Colon (tissue), 2 donors: ENCODE results near the gene CLDN14.

ENCODE experiments used
- FAIRE-seq: peaks from 2 replicates; lab custom pipeline; 2012; peaks lifted over from hg19 to GRCh38; lab: Jason Lieb, UNC
- donor health status: control.
- donor health status: control.

The CLDN14 gene

DNA sequence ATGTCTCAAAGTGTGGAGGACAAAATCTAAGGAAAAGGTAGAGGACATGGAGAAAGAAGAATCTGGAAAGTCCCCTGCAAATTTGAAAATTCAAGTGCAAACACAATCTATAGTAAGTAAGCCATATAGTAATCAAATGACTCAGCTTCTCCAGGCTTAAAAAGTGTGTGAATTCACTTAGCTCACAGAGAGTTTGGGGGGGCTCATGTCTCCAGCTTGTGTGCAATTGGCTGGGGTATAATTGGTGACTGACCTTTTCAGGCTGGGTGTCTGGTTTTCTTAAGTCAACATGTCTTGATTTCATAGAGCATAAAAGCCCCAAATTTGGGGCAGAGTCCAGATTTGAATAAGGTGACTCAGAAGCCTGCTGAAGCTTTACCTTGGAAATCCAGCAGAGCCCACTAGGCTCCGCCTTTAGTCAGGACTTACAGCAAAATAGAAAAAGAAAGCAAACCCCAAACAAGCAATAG lies 8.6 kb downstream of the CLDN14 start:
- no peak for FAIRE-seq

DNA sequence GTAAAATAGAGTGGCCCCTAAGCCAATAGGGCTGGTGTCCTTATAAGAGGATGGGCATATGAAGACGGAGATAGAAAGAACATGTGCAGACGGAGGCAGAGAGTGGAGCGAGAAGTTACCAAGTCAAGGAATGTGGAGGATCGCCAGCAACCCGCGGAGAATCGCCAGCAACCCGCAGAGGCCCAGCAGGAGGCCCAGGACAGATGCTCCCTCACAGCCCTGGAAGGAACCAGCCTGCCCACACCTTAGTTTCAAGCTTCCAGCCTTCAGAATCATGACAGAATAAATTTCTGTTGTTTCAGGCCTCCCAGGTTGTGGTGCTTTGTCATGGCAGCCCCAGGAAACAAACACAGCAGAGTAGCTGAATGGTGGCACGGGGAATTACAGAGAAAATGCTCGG lies 9.6 kb downstream of the CLDN14 start:
- no peak for FAIRE-seq

DNA sequence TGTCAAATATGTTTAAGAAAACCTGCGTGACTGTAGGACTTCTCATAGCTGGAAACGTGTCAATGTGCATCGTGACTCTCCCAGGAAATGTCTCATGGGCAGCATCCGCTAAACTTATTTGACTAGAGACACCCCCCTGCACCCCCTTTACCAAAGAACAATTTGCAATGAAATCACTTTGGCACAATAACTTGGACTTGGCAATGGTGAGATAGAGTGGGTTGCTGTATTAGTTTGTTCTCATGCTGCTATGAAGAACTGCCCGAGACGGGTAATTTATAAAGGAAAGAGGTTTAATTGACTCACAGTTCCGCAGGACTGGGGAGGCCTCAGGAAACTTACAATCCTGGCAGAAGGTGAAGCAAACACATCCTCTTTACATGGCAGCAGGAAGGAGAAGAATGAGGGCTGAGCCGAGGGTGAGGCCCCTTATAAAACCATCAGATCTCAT lies 13.8 kb downstream of the CLDN14 start:
- no peak for FAIRE-seq

DNA sequence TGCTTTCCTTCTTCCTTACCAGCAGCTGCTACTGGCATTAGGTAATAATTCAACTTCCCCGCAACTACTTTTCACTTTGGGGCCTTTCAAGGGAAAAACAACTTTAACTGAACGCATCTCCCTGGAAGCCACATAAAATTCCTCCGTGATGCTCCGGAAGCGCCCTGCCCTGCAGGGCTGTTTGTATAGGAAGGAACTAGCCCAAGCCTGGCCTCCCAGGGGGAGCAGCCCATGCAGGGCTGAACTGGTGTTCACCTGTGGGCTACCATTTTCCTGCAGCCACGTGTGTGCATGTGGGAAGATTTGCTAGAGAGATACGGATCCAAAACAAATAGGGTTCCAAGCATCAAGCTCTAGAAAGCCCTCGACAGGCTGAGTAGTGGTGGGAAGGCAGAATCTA lies 14.4 kb downstream of the CLDN14 start:
- FAIRE-seq: no peak

DNA sequence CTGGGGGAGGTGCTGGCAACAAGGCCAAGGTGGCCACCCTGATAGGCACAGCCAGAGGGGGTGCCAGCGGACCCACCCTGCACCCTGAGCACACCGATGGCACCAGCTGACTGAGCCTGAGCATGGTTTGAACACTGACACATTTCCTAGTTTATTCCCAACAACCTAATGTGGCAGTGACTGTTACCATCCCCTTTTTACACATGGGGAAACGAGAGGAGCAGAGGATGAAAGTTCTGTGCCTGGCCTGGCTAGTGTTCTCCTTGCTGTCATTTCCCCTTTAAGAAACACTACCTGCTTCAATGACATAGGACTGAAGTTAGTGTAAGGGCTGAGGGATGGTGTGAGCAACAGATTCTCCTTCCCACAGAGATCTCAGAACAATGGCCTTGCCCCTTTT lies 15.3 kb downstream of the CLDN14 start:
- FAIRE-seq: no peak

DNA sequence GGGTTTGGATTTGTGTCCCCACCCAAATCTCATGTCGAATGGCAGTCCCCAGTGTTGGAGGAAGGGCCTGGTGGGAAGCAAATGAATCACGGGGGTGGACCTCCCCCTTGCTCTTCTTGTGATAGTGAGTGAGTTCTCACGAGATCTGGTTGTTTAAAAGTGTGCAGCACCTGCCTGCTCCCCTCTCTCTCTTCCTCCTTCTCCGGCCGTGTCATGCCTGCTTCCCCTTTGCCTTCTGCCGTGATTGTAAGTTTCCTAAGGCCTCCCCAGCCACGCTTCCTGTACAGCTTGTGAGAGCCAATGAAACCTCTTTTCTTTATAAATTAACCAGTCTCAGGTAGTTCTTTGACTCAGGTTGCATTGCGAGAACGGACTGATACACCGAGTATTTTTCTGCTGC lies 15.9 kb downstream of the CLDN14 start:
- FAIRE-seq: no peak

DNA sequence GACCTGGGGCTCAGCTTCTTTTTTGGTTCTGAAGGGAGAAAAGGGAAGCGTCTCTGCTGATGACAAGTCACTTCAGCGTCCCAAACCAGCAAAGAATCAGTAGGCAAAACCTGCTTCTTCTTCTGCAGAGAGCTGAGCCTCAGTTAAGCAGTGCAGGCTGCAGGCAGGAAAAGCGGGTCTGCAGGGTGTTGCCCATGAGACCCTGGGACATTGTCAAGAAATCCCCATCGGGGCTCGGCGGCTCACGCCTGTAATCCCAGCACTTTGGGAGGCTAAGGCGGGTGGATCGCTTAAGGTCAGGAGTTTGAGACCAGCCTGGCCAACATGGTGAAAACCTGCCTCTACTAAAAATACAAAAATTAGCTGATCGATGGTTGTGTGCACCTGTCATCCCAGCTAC lies 16.7 kb downstream of the CLDN14 start:
- FAIRE-seq: no peak

DNA sequence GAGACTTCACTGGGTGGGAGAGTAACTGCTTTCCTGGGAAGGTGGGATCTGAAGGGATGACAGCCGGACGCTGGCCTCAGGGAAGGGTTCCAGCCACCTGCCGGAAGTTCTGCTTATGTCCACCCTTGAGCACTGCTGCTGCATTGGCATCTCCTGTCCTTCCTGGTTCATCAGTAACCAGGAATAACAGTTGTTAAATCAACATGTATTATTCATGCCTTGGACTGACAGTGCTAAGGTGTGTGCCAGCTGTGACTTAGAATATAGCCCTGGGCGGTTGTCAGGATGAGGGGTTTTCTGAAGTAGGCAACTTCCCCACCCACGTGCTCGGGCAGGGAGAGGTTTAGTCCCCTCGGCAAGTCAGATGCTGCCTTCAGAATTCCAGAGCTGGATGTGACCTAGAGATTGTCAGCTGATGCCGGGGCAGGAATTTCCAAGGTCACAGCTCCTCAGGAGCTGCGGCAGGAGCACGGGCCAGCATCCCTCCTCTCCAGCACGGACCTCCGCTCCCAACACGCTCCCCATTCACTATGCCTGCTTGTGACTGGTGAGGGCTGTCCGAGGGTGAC lies 17.9 kb downstream of the CLDN14 start:
- no peak for FAIRE-seq

DNA sequence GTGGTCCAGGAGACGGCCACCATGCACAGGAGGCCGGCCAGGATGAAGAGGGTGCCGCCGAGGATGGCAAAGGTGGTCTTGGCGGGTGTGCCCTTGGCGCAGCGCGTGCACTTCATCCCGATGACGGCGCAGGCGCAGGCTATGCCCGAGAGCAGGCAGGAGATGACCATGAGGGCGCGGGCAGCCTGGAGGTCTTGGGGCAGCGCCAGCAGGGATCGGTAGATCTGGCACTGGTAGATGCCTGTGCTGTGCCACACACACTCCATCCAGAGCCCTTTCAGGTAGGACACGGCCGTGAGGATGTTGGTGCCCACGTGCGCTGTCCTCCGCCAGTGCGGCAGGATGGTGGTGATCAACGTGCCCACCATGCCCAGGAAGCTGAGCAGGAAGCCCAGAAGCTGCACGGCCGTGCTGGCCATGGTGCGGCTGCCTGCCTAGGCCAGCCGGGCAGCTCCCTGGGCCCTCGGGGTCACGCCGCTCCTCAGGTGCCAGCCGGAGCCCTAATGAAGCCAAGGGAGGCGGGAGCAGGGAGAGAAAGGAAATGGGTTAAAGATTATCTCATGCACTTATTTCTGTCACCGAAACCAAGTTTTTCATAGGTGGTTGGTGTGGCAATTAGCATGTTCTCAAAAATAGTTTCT lies 18.5 kb downstream of the CLDN14 start:
- FAIRE-seq: no peak

DNA sequence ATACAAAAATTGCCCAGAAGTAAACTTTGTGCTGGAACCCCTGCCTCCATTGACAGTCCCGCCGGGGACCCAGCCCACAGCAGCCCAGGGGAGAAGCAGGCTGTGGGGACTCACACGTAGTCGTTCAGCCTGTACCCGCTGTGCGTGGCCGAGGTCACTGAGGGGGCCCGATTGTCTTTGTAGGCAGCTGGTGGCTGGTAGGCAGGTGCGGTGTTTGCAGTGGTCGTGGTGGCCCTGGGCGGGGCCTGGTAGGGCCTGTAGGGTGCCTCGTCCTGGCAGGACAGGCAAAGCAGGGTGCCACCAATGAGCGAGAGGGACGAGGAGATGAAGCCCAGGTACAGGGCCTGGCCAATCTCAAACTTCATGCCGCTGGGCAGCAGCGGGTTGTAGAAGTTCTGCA lies 19.1 kb downstream of the CLDN14 start:
- no peak for FAIRE-seq

DNA sequence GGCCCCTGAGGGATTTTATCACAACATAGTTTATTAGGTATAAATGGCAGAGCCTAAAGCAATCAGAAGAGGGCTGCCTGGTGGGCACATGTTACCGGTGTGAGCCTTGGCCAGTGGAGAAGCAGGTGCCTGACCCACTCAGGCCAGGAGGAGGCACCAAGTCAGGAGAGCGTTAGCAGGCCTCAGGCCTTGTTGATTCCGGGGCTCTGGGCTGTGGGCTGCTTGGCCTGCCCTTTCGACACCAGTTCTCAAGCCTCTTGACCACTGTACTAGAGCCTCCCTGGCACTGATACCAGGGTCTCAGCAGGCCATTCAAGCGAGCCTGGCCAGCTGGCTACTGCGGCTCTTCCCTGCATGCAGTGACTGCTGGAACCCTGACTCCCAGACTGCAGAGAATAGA lies 20.8 kb downstream of the CLDN14 start:
- FAIRE-seq: no peak

DNA sequence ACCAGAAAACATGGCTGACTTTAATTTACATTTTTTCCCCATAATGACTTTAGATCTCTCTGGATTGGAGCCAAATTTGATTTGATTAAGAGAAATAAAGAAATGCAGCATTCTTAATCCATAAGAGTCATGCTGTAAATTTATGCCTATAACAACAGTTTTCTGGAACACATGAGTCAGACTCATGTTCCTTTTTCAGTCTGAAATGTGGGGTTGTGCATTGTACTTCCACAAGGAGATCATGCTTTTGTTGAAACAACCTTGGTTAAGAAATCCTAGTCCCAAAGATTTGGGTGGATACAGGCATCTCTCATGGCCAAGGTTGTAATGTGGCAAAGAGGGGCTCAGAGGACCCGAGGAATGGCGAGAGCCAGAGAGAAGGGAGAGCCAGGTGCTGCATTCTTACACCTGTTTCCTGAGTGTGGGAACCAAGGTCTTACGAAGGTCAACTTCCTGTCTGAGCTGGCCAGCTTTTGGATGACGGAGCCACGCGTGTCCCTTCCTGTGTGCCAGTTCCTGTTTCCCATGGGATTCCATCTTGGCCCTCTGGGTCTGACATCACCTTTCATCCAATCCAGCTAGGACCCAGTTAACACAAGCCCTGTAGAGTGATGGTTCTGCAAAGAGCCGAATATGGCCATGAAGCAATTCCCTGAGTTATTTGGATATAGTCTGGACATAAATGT lies 23.1 kb downstream of the CLDN14 start:
- FAIRE-seq: no peak

DNA sequence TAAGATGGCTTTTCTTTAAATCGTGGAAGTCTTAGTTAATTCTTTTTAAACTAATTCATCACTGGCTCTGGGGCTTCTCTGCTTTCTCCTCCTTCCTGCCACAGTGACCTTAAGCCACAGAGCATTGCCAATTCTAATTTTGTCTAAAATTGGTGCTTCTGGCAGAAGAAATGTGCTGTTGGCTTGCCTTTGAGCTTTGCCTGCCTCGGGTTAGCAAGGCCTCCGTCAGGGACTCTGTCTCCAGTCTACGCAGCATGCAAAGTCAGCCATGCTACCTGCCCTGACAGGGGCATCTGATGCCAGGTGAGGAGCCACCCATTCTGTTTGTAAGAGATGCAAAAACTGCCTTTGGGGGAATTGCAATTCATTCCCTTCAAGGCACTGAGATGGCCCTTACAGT lies 25.2 kb downstream of the CLDN14 start:
- FAIRE-seq: no peak

DNA sequence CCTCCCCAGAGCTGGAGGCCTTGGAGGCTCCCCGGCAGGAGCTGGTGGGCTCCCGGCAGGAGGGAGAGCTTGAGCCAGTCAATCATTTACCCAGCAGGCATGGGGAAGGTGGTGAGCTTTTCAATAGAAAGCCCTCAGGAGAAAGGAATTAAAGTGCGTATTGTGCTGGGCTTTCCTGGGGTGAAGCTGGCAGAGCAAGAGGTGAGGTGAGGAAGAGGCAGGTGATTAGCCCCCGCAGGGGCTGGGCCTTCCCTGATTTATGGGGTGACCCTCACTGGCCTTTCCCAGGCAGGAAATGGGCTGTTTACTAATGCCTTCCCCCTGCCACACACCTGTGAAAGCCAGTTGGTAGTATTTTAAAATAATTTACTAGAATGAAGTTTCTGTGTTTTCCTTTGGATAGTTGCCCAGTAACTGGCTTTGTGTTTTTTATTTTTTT lies 25.8 kb downstream of the CLDN14 start:
- no peak for FAIRE-seq

DNA sequence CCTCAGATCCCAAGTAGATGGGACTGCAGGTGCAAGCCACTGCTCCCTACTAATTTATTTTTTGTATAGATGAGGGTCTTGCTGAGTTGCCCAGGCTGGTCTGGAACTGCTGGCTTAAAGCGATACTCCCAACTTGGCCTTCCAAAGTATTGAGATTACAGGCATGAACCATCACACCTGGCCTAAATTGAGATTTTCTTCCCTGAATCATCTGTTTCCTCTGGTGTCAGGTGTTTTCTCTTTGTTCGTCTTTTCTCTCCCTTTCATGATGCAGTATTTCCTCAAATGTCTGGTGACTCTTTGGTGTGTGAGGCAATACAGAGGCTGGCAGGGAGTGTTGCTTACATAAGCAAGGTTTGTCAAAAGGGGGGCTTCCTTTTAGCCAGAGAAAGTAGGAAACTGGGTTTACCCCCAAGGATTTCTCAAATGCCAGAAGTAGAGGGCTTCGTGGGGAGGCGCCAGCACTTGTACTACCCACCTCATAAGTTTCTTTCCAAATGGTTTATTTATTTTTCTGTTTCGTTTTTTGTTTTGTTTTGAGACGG lies 27.6 kb downstream of the CLDN14 start:
- no peak for FAIRE-seq

DNA sequence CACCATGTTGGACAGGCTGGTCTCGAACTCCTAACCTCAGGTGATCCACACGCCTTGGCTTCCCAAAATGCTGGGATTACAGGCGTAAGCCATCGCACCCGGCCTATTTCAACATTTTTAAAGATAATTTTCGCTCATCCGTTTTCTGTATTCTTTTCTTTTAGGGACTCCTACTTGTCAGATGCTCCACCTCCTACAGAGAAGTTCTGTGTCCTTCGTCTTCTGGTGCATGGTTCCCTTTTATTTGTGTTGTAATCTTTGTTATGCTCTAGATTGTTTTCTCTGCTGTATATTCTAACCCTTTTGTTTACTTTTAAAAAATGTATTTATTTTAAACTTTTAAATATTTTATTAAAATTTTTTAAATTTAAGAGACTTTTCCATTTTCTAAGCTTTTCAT lies 28.4 kb downstream of the CLDN14 start:
- no peak for FAIRE-seq

DNA sequence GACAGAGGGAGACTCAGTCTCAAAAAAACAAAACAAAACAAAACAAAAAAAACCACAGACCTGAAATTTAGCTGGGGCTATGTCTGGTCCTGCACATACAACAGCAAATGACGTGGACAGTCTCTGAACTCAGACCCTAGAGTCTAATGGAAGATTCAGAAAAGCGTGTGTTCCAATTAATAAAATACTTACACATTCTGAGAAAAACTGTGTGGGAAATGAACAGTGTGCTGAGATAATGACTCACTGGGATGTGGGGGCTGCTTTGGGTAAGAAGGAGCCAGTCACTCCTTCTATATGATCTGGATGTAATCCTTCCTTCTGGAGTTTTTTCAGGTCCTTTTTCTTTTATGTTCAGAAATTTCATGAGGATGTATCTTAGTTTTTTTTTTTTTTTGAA lies 29.4 kb downstream of the CLDN14 start:
- FAIRE-seq: no peak

DNA sequence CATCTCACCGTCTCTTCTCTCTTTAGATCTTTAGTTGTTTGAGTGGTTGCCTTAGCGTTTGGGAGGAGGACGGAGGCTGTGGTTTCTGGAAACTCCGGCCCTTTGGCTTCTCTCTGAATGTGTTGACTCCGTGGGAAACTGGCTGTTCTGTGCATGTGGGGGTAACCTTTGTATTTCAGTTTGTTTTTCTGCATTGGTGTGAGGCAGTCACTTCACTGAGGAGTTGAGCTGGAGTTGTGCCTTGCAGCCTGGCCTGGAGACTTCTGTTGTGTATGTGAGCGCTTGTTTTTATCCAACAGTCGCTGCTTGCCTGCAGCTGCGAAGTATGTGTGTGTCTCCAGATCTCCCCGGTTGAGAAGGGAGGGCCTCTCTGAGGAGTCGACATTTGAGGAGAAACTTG lies 33.6 kb downstream of the CLDN14 start:
- FAIRE-seq: no peak

DNA sequence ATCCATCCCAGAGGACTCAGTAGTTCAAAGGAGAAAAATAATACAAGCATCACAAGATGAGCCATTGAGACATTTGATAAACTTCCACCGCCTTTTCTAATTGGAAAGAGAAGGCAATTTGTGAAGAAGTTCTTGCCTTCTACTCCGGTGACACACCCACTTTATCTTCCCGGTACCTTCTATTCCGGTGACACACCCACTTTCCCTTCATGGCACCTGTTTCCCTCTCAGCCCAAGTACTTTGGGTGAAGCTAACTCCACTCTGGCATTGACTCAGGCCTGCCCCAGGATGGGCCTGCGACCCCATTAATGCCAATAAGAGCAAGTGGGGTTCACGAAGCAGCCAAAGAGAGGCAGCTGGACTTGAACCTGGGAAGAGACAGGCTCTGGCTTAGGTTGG lies 38.2 kb downstream of the CLDN14 start:
- FAIRE-seq: no peak

DNA sequence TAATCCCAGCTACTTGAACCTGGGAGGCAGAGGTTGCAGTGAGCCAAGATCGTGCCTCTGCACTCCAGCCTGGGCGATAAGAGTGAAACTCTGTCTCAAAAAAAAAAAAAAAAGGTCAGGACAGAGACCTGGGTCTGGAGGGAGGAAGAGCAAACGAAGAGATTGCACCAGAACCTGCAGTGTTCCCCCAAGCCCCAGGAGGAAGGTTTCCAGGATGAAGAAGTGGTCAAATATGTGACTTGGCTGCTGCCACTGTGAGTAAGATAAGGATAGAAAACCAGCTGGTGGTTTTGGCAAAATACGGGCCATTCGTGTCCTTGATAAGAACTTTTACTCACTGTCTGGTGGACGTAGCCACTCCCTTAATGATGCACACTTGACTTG lies 42.2 kb downstream of the CLDN14 start:
- no peak for FAIRE-seq

DNA sequence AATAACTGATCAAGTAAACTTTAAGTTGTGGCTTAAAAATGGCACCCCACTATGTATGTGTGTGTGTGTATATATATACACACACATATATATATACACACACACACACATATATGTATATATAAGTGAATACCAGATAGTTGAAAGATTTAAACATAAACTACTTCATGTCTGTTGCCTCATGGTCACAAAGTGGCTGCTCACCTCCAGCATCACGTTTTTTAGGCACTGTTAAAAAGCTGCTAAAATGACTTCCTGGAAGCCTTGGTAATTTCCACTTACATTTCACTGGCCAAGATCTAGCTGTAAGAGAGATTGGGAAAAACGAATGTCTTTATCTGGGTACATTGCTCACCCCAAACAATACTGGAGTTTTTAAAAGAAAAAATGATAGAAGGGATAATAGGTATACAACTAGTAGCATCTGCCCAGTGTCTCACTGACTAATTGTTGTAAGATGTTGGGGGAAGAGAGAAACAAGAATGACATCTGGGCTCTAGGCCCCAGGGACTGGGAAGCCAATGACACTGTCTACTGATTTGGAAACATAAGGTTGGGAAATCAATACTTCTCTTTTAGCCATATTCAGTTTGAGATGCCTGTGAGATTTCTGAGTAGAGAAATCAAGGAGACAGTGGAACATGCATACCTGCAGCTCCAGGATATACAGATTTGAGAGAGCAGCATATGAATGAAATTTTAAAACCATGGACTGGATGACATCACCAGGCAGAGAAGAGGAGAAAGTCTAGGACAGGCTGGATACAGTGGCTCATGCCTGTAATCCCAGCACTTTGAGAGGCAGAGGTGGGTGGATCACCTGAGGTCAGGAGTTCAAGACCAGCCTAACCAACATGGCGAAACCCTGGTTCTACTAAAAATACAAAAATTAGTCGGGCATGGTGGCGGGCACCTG lies 42.8 kb downstream of the CLDN14 start:
- no peak for FAIRE-seq

DNA sequence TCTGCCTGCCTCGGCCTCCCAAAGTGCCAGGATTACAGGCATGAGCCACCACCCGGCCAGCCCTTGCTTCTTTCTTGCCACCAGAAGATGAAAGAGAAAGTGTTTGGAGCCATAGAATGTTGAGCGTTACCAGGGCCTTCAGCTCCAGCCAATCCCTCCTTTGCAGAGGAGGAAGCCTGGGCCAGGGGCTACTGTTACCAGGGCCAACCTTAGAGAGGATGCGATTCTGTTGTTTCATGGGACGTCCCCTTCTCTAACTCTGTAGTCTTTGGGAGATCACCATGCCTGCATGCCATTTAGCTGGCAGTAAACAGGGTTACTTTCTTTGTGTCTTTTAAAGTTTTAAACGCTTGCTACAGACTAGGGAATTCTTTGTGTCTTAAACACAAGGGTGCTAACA lies 45.8 kb downstream of the CLDN14 start:
- no peak for FAIRE-seq
